Kidney glomerular epithelial cell (primary cell): ENCODE data around the gene C16orf96.
A peak's percentile ranks its signal among the peaks of the same experiment; 100 is the strongest.

Experiments
- DNase-seq: peaks from one replicate; lab custom pipeline; 2025; lab: John Stamatoyannopoulos, UW

The C16orf96 gene

GRCh38 chr16:4556112-4556511 is at the start of gene C16orf96:
TSS of gene C16orf96 (plus strand) at chr16:4556340. CDS start at chr16:4556490, 150 bp downstream.
- DNase-seq, result no peak

GRCh38 chr16:4506450-4506849 is 49.7 kb upstream of the C16orf96 start:
- no peak for DNase-seq

- no peak for DNase-seq
Observed at GRCh38 chr16:4507588-4508345, 48.4 kb upstream of the C16orf96 start.

GRCh38 chr16:4508806-4509205 is 47.3 kb upstream of the C16orf96 start:
- no peak for DNase-seq

- DNase-seq, result no peak
Observed at GRCh38 chr16:4509420-4509819, 46.7 kb upstream of the C16orf96 start.

- no peak for DNase-seq
Observed at GRCh38 chr16:4510131-4510530, 46.0 kb upstream of the C16orf96 start.

GRCh38 chr16:4510747-4511426 is 45.3 kb upstream of the C16orf96 start:
- DNase-seq, result no peak

GRCh38 chr16:4511441-4512082 is 44.6 kb upstream of the C16orf96 start:
- DNase-seq, result peak; percentile 11

GRCh38 chr16:4512473-4512872 is 43.7 kb upstream of the C16orf96 start:
- DNase-seq, result no peak

- no peak for DNase-seq
Observed at GRCh38 chr16:4513086-4513860, 42.9 kb upstream of the C16orf96 start.

- no peak for DNase-seq
Observed at GRCh38 chr16:4513881-4514280, 42.3 kb upstream of the C16orf96 start.

GRCh38 chr16:4514606-4515005 is 41.5 kb upstream of the C16orf96 start:
- no peak for DNase-seq

- DNase-seq, result no peak
Observed at GRCh38 chr16:4515611-4516233, 40.4 kb upstream of the C16orf96 start.

GRCh38 chr16:4517812-4518680 is 38.1 kb upstream of the C16orf96 start:
- no peak for DNase-seq

- DNase-seq, result no peak
Observed at GRCh38 chr16:4519274-4520058, 36.7 kb upstream of the C16orf96 start.

- DNase-seq, result no peak
Observed at GRCh38 chr16:4520913-4521312, 35.2 kb upstream of the C16orf96 start.

- DNase-seq, result no peak
Observed at GRCh38 chr16:4522051-4522581, 34.0 kb upstream of the C16orf96 start.

- DNase-seq, result no peak
Observed at GRCh38 chr16:4523686-4524085, 32.5 kb upstream of the C16orf96 start.

- no peak for DNase-seq
Observed at GRCh38 chr16:4524571-4524970, 31.6 kb upstream of the C16orf96 start.

GRCh38 chr16:4525069-4525468 is 31.1 kb upstream of the C16orf96 start:
- DNase-seq, result no peak
